Tibial nerve (tissue), 4 donors: ENCODE data around the gene CILP2. TPM values are rescaled to one million over a fixed set of nuclear protein-coding genes. Genes with fewer than 3 reads are reported as not detected.

Source experiments
- DNase-seq, 2 donors: peaks; one replicate each; pipeline ENCODE4 v3.0.0-alpha.2; 2019; ENCODE audit warnings: low spot score in 2 of 2
- H3K27ac ChIP-seq, 4 donors: fragments of 200-600 bp; sonication (generic) in 3 of 4; one replicate each; pipeline ENCODE4 v1.5.1; 2017 to 2019; ENCODE audit warnings: mild to moderate bottlenecking in 1 of 4
- H3K27me3 ChIP-seq, 2 donors: fragments of 200-600 bp; sonication (generic) in 1 of 2; one replicate each; pipeline versions ENCODE4 v1.5.1 to v1.6.0; 2017 to 2019
- H3K36me3 ChIP-seq, 3 donors: fragments of 200-600 bp; sonication (generic); one replicate each; pipeline ENCODE4 v1.5.1; 2018 to 2019
- H3K4me1 ChIP-seq, 4 donors: fragments of 200-600 bp; sonication (generic) in 3 of 4; one replicate each; pipeline ENCODE4 v1.5.1; 2017 to 2019
- H3K4me3 ChIP-seq, 4 donors: fragments of 200-600 bp; sonication (generic) in 3 of 4; one replicate each; pipeline ENCODE4 v1.5.1; 2017 to 2019; ENCODE audit warnings: mild to moderate bottlenecking in 1 of 4, moderate library complexity in 1 of 4
- H3K9me3 ChIP-seq, 4 donors: fragments of 200-600 bp; sonication (generic) in 3 of 4; one replicate each; pipeline ENCODE4 v1.5.1; 2017 to 2019
- EP300 ChIP-seq, 2 donors: sonication (generic); formaldehyde crosslinking; IDR thresholded peaks; one replicate each; pipeline ENCODE4 v1.6.1; 2017; ENCODE audit warnings: antibody characterized with exemption in 2 of 2, mild to moderate bottlenecking in 1 of 2
- POLR2A ChIP-seq, 2 donors: fragments of 450-650 bp; IDR thresholded peaks; one replicate each; pipeline ENCODE4 v1.6.1; 2017; ENCODE audit warnings: antibody characterized with exemption in 2 of 2, mild to moderate bottlenecking in 2 of 2, moderate library complexity in 2 of 2
- WGBS, 2 donors: methylation state at CpG; one replicate each; pipeline ENCODE4 v1.1.5; 2018; 5-methylcytosine and 5-hydroxymethylcytosine counted together
- total RNA-seq, 4 donors: library from RNA; depleted of rRNA; stranded (reverse); fragments of >200 nt; gene quantifications; one replicate each; pipeline ENCODE4 v1.1.0, GENCODE V29; 2016
- TF ChIP-seq, protein P1 (sequence below), 5 experiments: fragments of 200-600 bp in 3 of 5; fragments of 450-650 bp in 2 of 5; sonication (generic) in 3 of 5; IDR thresholded peaks; one replicate each; pipeline ENCODE4 v1.5.1; 2016 to 2019; ENCODE audit warnings: antibody characterized with exemption in 5 of 5, mild to moderate bottlenecking in 3 of 5, moderate library complexity in 2 of 5

CILP2 gene
- total RNA-seq, 4 donors from 2014 or later: 0.20 to 0.66 TPM; not detected in 2

DNA sequence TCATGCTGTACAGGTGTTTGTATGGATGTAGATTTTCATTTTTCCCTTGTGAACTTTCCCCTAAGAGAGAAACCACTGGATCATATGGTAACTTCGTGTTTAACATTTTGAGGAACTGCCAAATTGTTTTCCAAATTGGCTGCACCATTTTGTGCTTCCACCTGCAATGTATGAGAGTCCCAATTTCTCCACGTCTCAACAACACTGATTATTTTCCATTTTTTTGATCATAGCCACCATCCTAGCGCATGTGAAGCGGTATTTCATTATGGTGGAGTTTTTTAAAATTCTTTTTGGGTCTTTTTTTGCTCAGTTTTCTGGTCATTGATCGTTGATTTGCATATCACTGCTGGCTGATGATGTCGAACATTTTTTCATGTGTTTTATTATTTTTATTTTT lies 17.1 kb upstream of the CILP2 start:
- no peak for DNase-seq
- H3K36me3 ChIP-seq: peaks cover 0 to 59% (median 0%) of the 10 kb centered on the region in 3 donors
- H3K27ac ChIP-seq: no peak overlapping the region
- TF ChIP-seq, protein P1, sequence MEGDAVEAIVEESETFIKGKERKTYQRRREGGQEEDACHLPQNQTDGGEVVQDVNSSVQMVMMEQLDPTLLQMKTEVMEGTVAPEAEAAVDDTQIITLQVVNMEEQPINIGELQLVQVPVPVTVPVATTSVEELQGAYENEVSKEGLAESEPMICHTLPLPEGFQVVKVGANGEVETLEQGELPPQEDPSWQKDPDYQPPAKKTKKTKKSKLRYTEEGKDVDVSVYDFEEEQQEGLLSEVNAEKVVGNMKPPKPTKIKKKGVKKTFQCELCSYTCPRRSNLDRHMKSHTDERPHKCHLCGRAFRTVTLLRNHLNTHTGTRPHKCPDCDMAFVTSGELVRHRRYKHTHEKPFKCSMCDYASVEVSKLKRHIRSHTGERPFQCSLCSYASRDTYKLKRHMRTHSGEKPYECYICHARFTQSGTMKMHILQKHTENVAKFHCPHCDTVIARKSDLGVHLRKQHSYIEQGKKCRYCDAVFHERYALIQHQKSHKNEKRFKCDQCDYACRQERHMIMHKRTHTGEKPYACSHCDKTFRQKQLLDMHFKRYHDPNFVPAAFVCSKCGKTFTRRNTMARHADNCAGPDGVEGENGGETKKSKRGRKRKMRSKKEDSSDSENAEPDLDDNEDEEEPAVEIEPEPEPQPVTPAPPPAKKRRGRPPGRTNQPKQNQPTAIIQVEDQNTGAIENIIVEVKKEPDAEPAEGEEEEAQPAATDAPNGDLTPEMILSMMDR (IDR thresholded peaks at IDR 0.05): no peak
- WGBS, 2 donors: 80 to 81% methylated on average over 6 of the region's 6 CpGs
- no peaks in the 10 kb centered on the region for H3K9me3 ChIP-seq
- H3K27me3 ChIP-seq: no peaks in the 10 kb centered on the region
- peaks cover 0 to 40% (median 8%) of the 10 kb centered on the region in 4 donors for H3K4me1 ChIP-seq
- H3K4me3 ChIP-seq: no peak overlapping the region

DNA sequence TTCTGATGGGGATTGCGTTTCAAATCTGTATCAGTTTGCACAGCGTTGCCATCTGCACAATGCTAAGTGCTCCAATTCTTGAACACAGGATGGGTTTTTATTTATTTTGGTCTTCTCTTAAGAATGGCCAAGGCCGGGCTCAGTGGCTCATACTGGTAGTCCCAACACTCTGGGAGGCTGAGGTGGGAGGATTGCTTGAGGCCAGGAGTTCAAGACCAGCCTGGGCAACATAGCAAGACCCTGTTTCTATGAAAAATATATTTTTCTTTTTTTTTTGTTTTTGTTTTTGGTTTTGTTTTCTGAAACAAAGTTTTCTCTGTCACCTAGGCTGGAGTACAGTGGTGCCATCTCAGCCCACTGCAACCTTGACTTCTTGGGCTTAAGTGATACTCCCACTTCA lies 14.9 kb upstream of the CILP2 start:
- WGBS, 2 donors: 94% methylated on average over 3 of the region's 3 CpGs
- Histone ChIP-seq H3K27me3 (no peaks in the 10 kb centered on the region), H3K4me1 (peaks cover 0 to 38% (median 9%) of the 10 kb centered on the region in 4 donors), H3K4me3 (no peak overlapping the region), H3K27ac (no peak overlapping the region), H3K9me3 (no peaks in the 10 kb centered on the region), H3K36me3 (peaks cover 0 to 79% (median 3%) of the 10 kb centered on the region in 3 donors)
- TF ChIP-seq, protein P1 (IDR thresholded peaks at IDR 0.05): no peak
- TF ChIP-seq POLR2A (IDR thresholded peaks at IDR 0.05): no peak
- TF ChIP-seq EP300 (IDR thresholded peaks at IDR 0.05): no peak
- DNase-seq: no peak

DNA sequence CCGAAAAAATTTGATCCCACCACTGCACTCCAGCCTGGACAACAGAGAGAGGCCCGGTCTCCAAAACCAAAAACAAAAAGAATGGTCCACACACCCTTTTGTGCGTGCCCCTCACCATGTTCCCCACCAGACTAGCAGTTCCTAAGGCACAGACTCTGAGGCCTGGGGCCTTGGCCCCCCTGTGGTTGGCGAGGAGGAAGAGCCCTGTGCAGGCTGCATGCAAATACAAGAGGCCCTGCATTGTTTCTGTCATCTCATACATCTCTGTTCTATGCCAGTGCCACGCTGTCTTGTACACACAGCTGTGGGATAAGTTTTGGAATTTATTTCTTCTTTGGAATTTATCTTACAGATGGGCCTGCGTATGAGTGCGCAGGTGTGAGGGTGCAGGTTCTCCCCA lies 14.0 kb upstream of the CILP2 start:
- Histone ChIP-seq H3K9me3 (no peaks in the 10 kb centered on the region), H3K27ac (no peak overlapping the region), H3K4me3 (no peak overlapping the region), H3K4me1 (peaks cover 0 to 42% (median 9%) of the 10 kb centered on the region in 4 donors), H3K27me3 (no peaks in the 10 kb centered on the region), H3K36me3 (peaks cover 0 to 83% (median 3%) of the 10 kb centered on the region in 3 donors)
- WGBS, 2 donors: 83 to 85% methylated on average over 7 of the region's 7 CpGs
- no peak for TF ChIP-seq POLR2A (IDR thresholded peaks at IDR 0.05)
- DNase-seq: no peak

GRCh38 chr19:19525611-19526380 lies 12.3 kb upstream of the CILP2 start:
- Histone ChIP-seq H3K4me3 (no peak overlapping the region), H3K36me3 (peaks cover 0 to 66% (median 3%) of the 10 kb centered on the region in 3 donors), H3K4me1 (peaks cover 0 to 46% (median 9%) of the 10 kb centered on the region in 4 donors), H3K27ac (peak overlapping the region in 2 of 4 donors; percentile 61 to 71), H3K9me3 (no peaks in the 10 kb centered on the region), H3K27me3 (no peaks in the 10 kb centered on the region)
- DNase-seq: no peak
- TF ChIP-seq POLR2A (IDR thresholded peaks at IDR 0.05) (no peak), EP300 (IDR thresholded peaks at IDR 0.05) (no peak)
- TF ChIP-seq, protein P1 (IDR thresholded peaks at IDR 0.05): no peak
- WGBS, 2 donors: 69 to 77% methylated on average over 12 to 21 of the region's 23 CpGs

GRCh38 chr19:19526581-19527370 lies 11.3 kb upstream of the CILP2 start:
- Histone ChIP-seq H3K9me3 (no peaks in the 10 kb centered on the region), H3K27me3 (no peaks in the 10 kb centered on the region), H3K4me1 (peaks cover 0 to 49% (median 9%) of the 10 kb centered on the region in 4 donors), H3K27ac (peak overlapping the region; percentile 19 to 71 (median 42)), H3K4me3 (no peak overlapping the region), H3K36me3 (peaks cover 0 to 58% (median 3%) of the 10 kb centered on the region in 3 donors)
- DNase-seq: no peak
- TF ChIP-seq POLR2A (IDR thresholded peaks at IDR 0.05) (no peak), EP300 (IDR thresholded peaks at IDR 0.05) (no peak)
- TF ChIP-seq, protein P1 (IDR thresholded peaks at IDR 0.05): no peak
- WGBS, 2 donors: 51 to 58% methylated on average over 25 to 27 of the region's 28 CpGs
